HFF-Myc (cell line): ENCODE results near the gene FAM110C.

Source experiments
- DNase-seq: peaks from one replicate; pipeline ENCODE4 v3.0.0-alpha.2; 2011; ENCODE audit warnings: low read depth; ENCODE audit errors: extremely low read depth
- H3K4me3 ChIP-seq: replicated peaks from 2 replicates; pipeline ENCODE4 v1.5.1; 2011; ENCODE audit warnings: low read depth, mild to moderate bottlenecking, control low read depth, low read length
- CTCF ChIP-seq: IDR thresholded peaks from 2 replicates; pipeline ENCODE4 v1.5.1; 2012; ENCODE audit warnings: mild to moderate bottlenecking, low read depth, low read length, control low read depth; ENCODE audit errors: missing control alignments

The FAM110C gene

GRCh38 chr2:46471-47345 is at the start of gene FAM110C:
Gene FAM110C (minus strand): TSS chr2:46505. CDS start chr2:46385, 120 bp downstream.
- H3K4me3 ChIP-seq: no peak within 1 kb of the TSS
- DNase-seq: no peak
- no peak for TF ChIP-seq CTCF

GRCh38 chr2:92326-92725 is 46.0 kb upstream of the FAM110C start:
- no peak for DNase-seq
- no peak for TF ChIP-seq CTCF
- no peak overlapping the region for H3K4me3 ChIP-seq

GRCh38 chr2:90645-91312 is 44.5 kb upstream of the FAM110C start:
- no peak overlapping the region for H3K4me3 ChIP-seq
- no peak for DNase-seq
- TF ChIP-seq CTCF: no peak

- H3K4me3 ChIP-seq: no peak overlapping the region
- no peak for TF ChIP-seq CTCF
- DNase-seq: no peak
Measured at GRCh38 chr2:85761-86160, 39.5 kb upstream of the FAM110C start.

GRCh38 chr2:84121-84520 is 37.8 kb upstream of the FAM110C start:
- no peak overlapping the region for H3K4me3 ChIP-seq
- no peak for DNase-seq
- TF ChIP-seq CTCF: no peak

- TF ChIP-seq CTCF: no peak
- DNase-seq: no peak
- no peak overlapping the region for H3K4me3 ChIP-seq
Measured at GRCh38 chr2:80971-81736, 34.8 kb upstream of the FAM110C start.
